Activated CD4-positive, alpha-beta memory T cell treated with anti-CD3 and anti-CD28 coated beads for 36 hours (primary cell): ENCODE results near the gene SAPCD2. TPM values are rescaled to one million over a fixed set of nuclear protein-coding genes. Genes with fewer than 3 reads are reported as not detected.

Source experiments
- CTCF ChIA-PET: fragments of 350-600 bp; sonication (Branson Sonifier 250); formaldehyde crosslinking; loops from one replicate; lab custom pipeline; 2021; ENCODE audit warnings: antibody characterized with exemption, inconsistent platforms; lab: Charles Lee
- POLR2A ChIA-PET: fragments of 350-600 bp; sonication (Branson Sonifier 250); formaldehyde crosslinking; loops from one replicate; lab custom pipeline; 2021; ENCODE audit warnings: antibody characterized with exemption; lab: Charles Lee
- DNase-seq: peaks from one replicate; pipeline ENCODE4 v3.0.0-alpha.2; 2020
- H3K27ac Mint-ChIP-seq: one replicate; pipeline ENCODE4 v1.8.0; 2021; ENCODE audit warnings: mixed read lengths
- H3K27me3 Mint-ChIP-seq: one replicate; pipeline ENCODE4 v1.8.0; 2021; ENCODE audit warnings: mixed read lengths
- H3K36me3 Mint-ChIP-seq: one replicate; pipeline ENCODE4 v1.8.0; 2021; ENCODE audit warnings: mixed read lengths
- H3K4me1 Mint-ChIP-seq: one replicate; pipeline ENCODE4 v1.8.0; 2021; ENCODE audit warnings: low read depth, mixed read lengths
- H3K4me3 Mint-ChIP-seq: one replicate; pipeline ENCODE4 v1.8.0; 2021; ENCODE audit warnings: mild to moderate bottlenecking, mixed read lengths
- H3K9me3 Mint-ChIP-seq: one replicate; pipeline ENCODE4 v1.8.0; 2021; ENCODE audit warnings: mixed read lengths
- intact Hi-C: fragments of 100-400 bp; cut with micrococcal nuclease; formaldehyde crosslinking; loops from one replicate; pipeline ENCODE4 v1.15.1; 2023
- total RNA-seq, 2 experiments: library from RNA; stranded (reverse); gene quantifications; one replicate each; pipeline ENCODE4 v1.2.3, GENCODE V29; 2021

Gene SAPCD2
- total RNA-seq, 2 experiments from 2014 or later = 6.4 to 6.6 TPM

GRCh38 chr9:137032858-137033257, 37.5 kb downstream of the SAPCD2 start:
- no peak for DNase-seq
- no peak overlapping the region for H3K27ac Mint-ChIP-seq
- no peaks in the 10 kb centered on the region for H3K36me3 Mint-ChIP-seq
- intact Hi-C loops = loop anchor here (5.0 to 10.0 kb wide), 2 partner anchors 36 to 88 kb away; partner anchors contain the start of genes C8G, CLIC3 and FBXW5
- H3K4me1 Mint-ChIP-seq = peaks cover 54% of the 10 kb centered on the region
- POLR2A ChIA-PET = interaction anchor here (0.6 kb wide), 1 partner anchor 301 kb away, joined by 3 read pairs; no protein-coding TSS in a partner anchor
- CTCF ChIA-PET = interaction anchor here (1.1 to 5.0 kb wide), 4 partner anchors 14 to 189 kb away, joined by 3 to 35 read pairs (median 28); partner anchors contain the start of genes AJM1, MAN1B1 and NPDC1
- no peak overlapping the region for H3K4me3 Mint-ChIP-seq
- H3K9me3 Mint-ChIP-seq = no peaks in the 10 kb centered on the region
- no peaks in the 10 kb centered on the region for H3K27me3 Mint-ChIP-seq

GRCh38 chr9:137031904-137032640, 38.3 kb downstream of the SAPCD2 start, which contains the start of gene FUT7:
Gene FUT7, minus strand, starts transcription at chr9:137032088. Its CDS starts 97 bp downstream, at chr9:137031991.
- DNase-seq = peak; percentile 76
- CTCF ChIA-PET = interaction anchor here (0.9 to 5.0 kb wide), 9 partner anchors 15 to 224 kb away, joined by 3 to 73 read pairs (median 4); partner anchors contain the start of genes AJM1, MAN1B1, NPDC1 and RABL6
- Mint-ChIP-seq H3K36me3 (no peaks in the 10 kb centered on the region), H3K4me3 (peak within 1 kb of the TSS; percentile 48), H3K27ac (peak within 1 kb of the TSS; percentile 72), H3K27me3 (no peaks in the 10 kb centered on the region), H3K4me1 (peaks cover 57% of the 10 kb centered on the region), H3K9me3 (no peaks in the 10 kb centered on the region)
- intact Hi-C loops = loop anchor here (5.0 to 10.0 kb wide), 2 partner anchors 35 to 87 kb away; partner anchors contain the start of genes C8G, CLIC3 and FBXW5
- POLR2A ChIA-PET = interaction anchor here (0.6 kb wide), 1 partner anchor 300 kb away, joined by 3 read pairs; no protein-coding TSS in a partner anchor

- Mint-ChIP-seq H3K27me3 (no peaks in the 10 kb centered on the region), H3K27ac (peak overlapping the region; percentile 72), H3K4me3 (peak overlapping the region; percentile 37), H3K36me3 (no peaks in the 10 kb centered on the region), H3K9me3 (no peaks in the 10 kb centered on the region), H3K4me1 (peaks cover 57% of the 10 kb centered on the region)
- ChIA-PET POLR2A (interaction anchor here (0.5 kb wide), 1 partner anchor 598 kb away, joined by 3 read pairs; no protein-coding TSS in a partner anchor), CTCF (interaction anchor here (0.6 to 6.8 kb wide), 17 partner anchors 6 to 303 kb away, joined by 3 to 73 read pairs (median 14); partner anchors contain the start of genes AJM1, MAN1B1, NPDC1 and PTGDS)
- peak; percentile 84 for DNase-seq
- intact Hi-C loops = loop anchor here (5.0 to 10.0 kb wide), 2 partner anchors 34 to 86 kb away; partner anchors contain the start of genes C8G, CLIC3 and FBXW5
These were observed 39.5 kb downstream of the SAPCD2 start for GRCh38 chr9:137030538-137031527.

GRCh38 chr9:137030006-137030405, 40.4 kb downstream of the SAPCD2 start:
- Mint-ChIP-seq H3K4me3 (peak overlapping the region; percentile 37), H3K9me3 (no peaks in the 10 kb centered on the region), H3K27ac (peak overlapping the region; percentile 72), H3K36me3 (no peaks in the 10 kb centered on the region), H3K4me1 (peaks cover 53% of the 10 kb centered on the region), H3K27me3 (no peaks in the 10 kb centered on the region)
- peak; percentile 36 for DNase-seq
- intact Hi-C loops = loop anchor here (5.0 to 10.0 kb wide), 2 partner anchors 33 to 85 kb away; partner anchors contain the start of genes C8G, CLIC3 and FBXW5
- ChIA-PET POLR2A (interaction anchor here (0.6 kb wide), 1 partner anchor 239 kb away, joined by 5 read pairs; the partner anchor contains the start of gene TMEM141), CTCF (interaction anchor here (0.6 to 6.8 kb wide), 50 partner anchors 7 to 302 kb away, joined by 3 to 73 read pairs (median 8); partner anchors contain the start of genes AJM1, CLIC3, CYSRT1 and ENTPD2)

- Mint-ChIP-seq H3K9me3 (no peaks in the 10 kb centered on the region), H3K36me3 (no peaks in the 10 kb centered on the region), H3K4me1 (peaks cover 46% of the 10 kb centered on the region), H3K4me3 (peak overlapping the region; percentile 55), H3K27me3 (no peaks in the 10 kb centered on the region), H3K27ac (peak overlapping the region; percentile 1)
- peak; percentile 84 for DNase-seq
- ChIA-PET POLR2A (interaction anchor here (0.6 to 0.8 kb wide), 2 partner anchors 41 to 238 kb away, joined by 3 to 5 read pairs; partner anchors contain the start of genes SAPCD2 and TMEM141), CTCF (interaction anchor here (0.6 to 6.8 kb wide), 56 partner anchors 8 to 301 kb away, joined by 3 to 73 read pairs (median 7); partner anchors contain the start of genes AJM1, CLIC3, CYSRT1 and ENTPD2)
- intact Hi-C loops = loop anchor here (5.0 kb wide), 2 partner anchors 38 to 127 kb away; no protein-coding TSS in a partner anchor
These were observed 41.1 kb downstream of the SAPCD2 start for GRCh38 chr9:137029058-137029936.

GRCh38 chr9:137028263-137029057, 41.9 kb downstream of the SAPCD2 start:
- Mint-ChIP-seq H3K4me3 (peak overlapping the region; percentile 55), H3K4me1 (peaks cover 41% of the 10 kb centered on the region), H3K27me3 (no peaks in the 10 kb centered on the region), H3K27ac (no peak overlapping the region), H3K9me3 (no peaks in the 10 kb centered on the region), H3K36me3 (no peaks in the 10 kb centered on the region)
- intact Hi-C loops = loop anchor here (5.0 kb wide), 2 partner anchors 39 to 126 kb away; no protein-coding TSS in a partner anchor
- CTCF ChIA-PET = interaction anchor here (0.7 to 6.8 kb wide), 47 partner anchors 8 to 300 kb away, joined by 3 to 73 read pairs (median 8); partner anchors contain the start of genes AJM1, CLIC3, ENTPD2 and MAN1B1
- peak; percentile 78 for DNase-seq
- POLR2A ChIA-PET = interaction anchor here (0.8 kb wide), 1 partner anchor 42 kb away, joined by 3 read pairs; the partner anchor contains the start of gene SAPCD2

- intact Hi-C loops = loop anchor here (5.0 kb wide), 2 partner anchors 40 to 125 kb away; no protein-coding TSS in a partner anchor
- CTCF ChIA-PET = interaction anchor here (1.0 to 6.8 kb wide), 15 partner anchors 9 to 184 kb away, joined by 3 to 73 read pairs (median 18); partner anchors contain the start of genes AJM1, CLIC3, MAN1B1 and PAXX
- H3K36me3 Mint-ChIP-seq = no peaks in the 10 kb centered on the region
- H3K4me1 Mint-ChIP-seq = peaks cover 37% of the 10 kb centered on the region
- POLR2A ChIA-PET = interaction anchor here (1.3 kb wide), 1 partner anchor 32 kb away, joined by 3 read pairs; the partner anchor contains the start of gene CLIC3
- H3K27ac Mint-ChIP-seq = no peak within 1 kb of the TSS
- H3K4me3 Mint-ChIP-seq = peak within 1 kb of the TSS; percentile 68
- DNase-seq = no peak
- no peaks in the 10 kb centered on the region for H3K27me3 Mint-ChIP-seq
- no peaks in the 10 kb centered on the region for H3K9me3 Mint-ChIP-seq
These were observed 42.7 kb downstream of the SAPCD2 start, which contains the start of gene ABCA2 for GRCh38 chr9:137027369-137028262. Gene ABCA2, minus strand, starts transcription at chr9:137028237. Its CDS starts 97 bp downstream, at chr9:137028140.

- DNase-seq = no peak
- Mint-ChIP-seq H3K27me3 (no peaks in the 10 kb centered on the region), H3K36me3 (no peaks in the 10 kb centered on the region), H3K9me3 (no peaks in the 10 kb centered on the region), H3K27ac (no peak overlapping the region), H3K4me3 (no peak overlapping the region), H3K4me1 (peaks cover 29% of the 10 kb centered on the region)
- POLR2A ChIA-PET = interaction anchor here (1.2 to 1.3 kb wide), 2 partner anchors 8 to 31 kb away, joined by 3 to 5 read pairs; partner anchors contain the start of gene CLIC3
- CTCF ChIA-PET = interaction anchor here (0.8 to 6.8 kb wide), 4 partner anchors 10 to 51 kb away, joined by 3 to 56 read pairs (median 15); partner anchors contain the start of gene PTGDS
- intact Hi-C loops = loop anchor here (5.0 kb wide), 2 partner anchors 40 to 125 kb away; no protein-coding TSS in a partner anchor
These were observed 43.5 kb downstream of the SAPCD2 start for GRCh38 chr9:137026828-137027227.
